H9 (cell line): ENCODE measurements around the gene TPCN2. TPM values are rescaled to one million over a fixed set of nuclear protein-coding genes. Genes with fewer than 3 reads are reported as not detected.

ENCODE experiments used
- DNase-seq: peaks from one replicate; pipeline ENCODE4 v3.0.0-alpha.2; 2017
- H2AFZ ChIP-seq: one replicate; pipeline ENCODE4 v1.6.1; 2013; ENCODE audit warnings: mild to moderate bottlenecking, low read length, control low read depth, moderate library complexity
- H2AK5ac ChIP-seq: 2 replicates; pipeline ENCODE4 v1.6.1; 2013; ENCODE audit warnings: low read length, control low read depth, mixed read lengths; ENCODE audit not compliant: insufficient read length
- H2BK120ac ChIP-seq: one replicate; pipeline ENCODE4 v1.6.1; 2013; ENCODE audit warnings: low read depth, mild to moderate bottlenecking, low read length, control low read depth, inconsistent platforms; ENCODE audit not compliant: poor library complexity, severe bottlenecking
- H2BK12ac ChIP-seq: 2 replicates; pipeline ENCODE4 v1.6.1; 2013; ENCODE audit warnings: low read length, control low read depth, mixed read lengths, low read depth; ENCODE audit not compliant: insufficient read length
- H2BK15ac ChIP-seq: 2 replicates; pipeline ENCODE4 v1.6.1; 2013; ENCODE audit warnings: low read depth, low read length, control low read depth
- H2BK20ac ChIP-seq: one replicate; pipeline ENCODE4 v1.6.1; 2013; ENCODE audit warnings: low read depth, mild to moderate bottlenecking, low read length, control low read depth, inconsistent platforms; ENCODE audit not compliant: poor library complexity, severe bottlenecking
- H2BK5ac ChIP-seq: 2 replicates; pipeline ENCODE4 v1.6.1; 2013; ENCODE audit warnings: low read length, control low read depth, mixed read lengths; ENCODE audit not compliant: insufficient read length
- H3K14ac ChIP-seq: 2 replicates; pipeline ENCODE4 v1.6.1; 2013; ENCODE audit warnings: low read length, control low read depth; ENCODE audit not compliant: insufficient read depth
- H3K18ac ChIP-seq: 2 replicates; pipeline ENCODE4 v1.6.1; 2013; ENCODE audit warnings: low read depth, mild to moderate bottlenecking, mixed read lengths, low read length, control low read depth; ENCODE audit not compliant: insufficient read length
- H3K23ac ChIP-seq: 2 replicates; pipeline ENCODE4 v1.6.1; 2013; ENCODE audit warnings: low read length, control low read depth, mixed read lengths, low read depth; ENCODE audit not compliant: insufficient read length
- H3K23me2 ChIP-seq: 2 replicates; pipeline ENCODE4 v1.6.1; 2013; ENCODE audit warnings: low read depth, mild to moderate bottlenecking, mixed read lengths, low read length, control low read depth; ENCODE audit not compliant: insufficient read length, poor library complexity, severe bottlenecking
- H3K27ac ChIP-seq: 2 replicates; pipeline ENCODE4 v1.5.1; 2013; ENCODE audit warnings: low read length, control low read depth, mixed read lengths, low read depth; ENCODE audit not compliant: insufficient read length
- H3K27me3 ChIP-seq: 2 replicates; pipeline ENCODE4 v1.6.1; 2013; ENCODE audit warnings: low read length, control low read depth, inconsistent platforms; ENCODE audit not compliant: insufficient read depth
- H3K4ac ChIP-seq: 2 replicates; pipeline ENCODE4 v1.6.1; 2013; ENCODE audit warnings: low read depth, mild to moderate bottlenecking, control low read depth, inconsistent platforms, low read length, moderate library complexity
- H3K4me1 ChIP-seq: 2 replicates; pipeline ENCODE4 v1.6.1; 2013; ENCODE audit warnings: low read length, control low read depth, inconsistent platforms; ENCODE audit not compliant: insufficient read depth
- H3K4me2 ChIP-seq: 2 replicates; pipeline ENCODE4 v1.6.1; 2013; ENCODE audit warnings: low read length, control low read depth, mixed read lengths; ENCODE audit not compliant: insufficient read length, insufficient read depth
- H3K56ac ChIP-seq: 2 replicates; pipeline ENCODE4 v1.6.1; 2013; ENCODE audit warnings: low read depth, mild to moderate bottlenecking, mixed read lengths, low read length, control low read depth; ENCODE audit not compliant: insufficient read length
- H3K79me1 ChIP-seq: 2 replicates; pipeline ENCODE4 v1.6.1; 2013; ENCODE audit warnings: low read depth, mild to moderate bottlenecking, moderate library complexity, low read length, control low read depth, inconsistent platforms; ENCODE audit not compliant: insufficient read depth, poor library complexity, severe bottlenecking
- H3K79me2 ChIP-seq: 2 replicates; pipeline ENCODE4 v1.6.1; 2013; ENCODE audit warnings: low read length, control low read depth, inconsistent platforms; ENCODE audit not compliant: insufficient read depth
- H3K9ac ChIP-seq: 2 replicates; pipeline ENCODE4 v1.6.1; 2013; ENCODE audit warnings: low read length, control low read depth, mixed read lengths; ENCODE audit not compliant: insufficient read length; ENCODE audit errors: extremely low read depth
- H3K9me3 ChIP-seq: one replicate; pipeline ENCODE4 v1.6.1; 2013; ENCODE audit warnings: low read depth, low read length, inconsistent platforms; ENCODE audit not compliant: control insufficient read depth
- H3T11ph ChIP-seq: one replicate; pipeline ENCODE4 v1.6.1; 2013; ENCODE audit warnings: mild to moderate bottlenecking, low read length, control low read depth, inconsistent platforms
- H4K20me1 ChIP-seq: one replicate; pipeline ENCODE4 v1.6.1; 2013; ENCODE audit not compliant: control insufficient read depth, insufficient read length, insufficient read depth
- H4K5ac ChIP-seq: 2 replicates; pipeline ENCODE4 v1.6.1; 2013; ENCODE audit warnings: low read depth, mild to moderate bottlenecking, mixed read lengths, low read length, control low read depth; ENCODE audit not compliant: insufficient read length
- H4K8ac ChIP-seq: replicated peaks from 2 replicates; pipeline ENCODE4 v1.6.1; 2013; ENCODE audit warnings: low read length, control low read depth, mixed read lengths, low read depth; ENCODE audit not compliant: insufficient read length
- H4K91ac ChIP-seq: 2 replicates; pipeline ENCODE4 v1.6.1; 2013; ENCODE audit warnings: low read depth, mild to moderate bottlenecking, moderate library complexity, mixed read lengths, low read length, control low read depth; ENCODE audit not compliant: insufficient read length
- H3K27ac Mint-ChIP-seq, 3 experiments: 2 replicates in 2 of 3; 3 replicates in 1 of 3; pipeline ENCODE4 v1.8.0; 2020 to 2021; ENCODE audit warnings: mixed read lengths in 3 of 3, mild to moderate bottlenecking in 1 of 3, moderate library complexity in 1 of 3
- H3K27me3 Mint-ChIP-seq: 2 replicates; pipeline ENCODE4 v1.8.0; 2021; ENCODE audit warnings: low read depth, mild to moderate bottlenecking, moderate library complexity, mixed read lengths
- H3K36me3 Mint-ChIP-seq, 3 experiments: 2 replicates in 2 of 3; 3 replicates in 1 of 3; pipeline ENCODE4 v1.8.0; 2020 to 2021; ENCODE audit warnings: low read depth in 3 of 3, mixed read lengths in 3 of 3; ENCODE audit not compliant: insufficient read depth in 1 of 3
- H3K4me1 Mint-ChIP-seq, 2 experiments: 2 replicates each; pipeline ENCODE4 v1.8.0; 2020; ENCODE audit warnings: mixed read lengths in 2 of 2
- H3K4me3 Mint-ChIP-seq, 2 experiments: 2 replicates in 1 of 2; 3 replicates in 1 of 2; pipeline ENCODE4 v1.8.0; 2020 to 2021; ENCODE audit warnings: mild to moderate bottlenecking in 2 of 2, mixed read lengths in 2 of 2, moderate library complexity in 1 of 2
- H3K9me3 Mint-ChIP-seq, 2 experiments: 2 replicates in 1 of 2; 3 replicates in 1 of 2; pipeline ENCODE4 v1.8.0; 2020; ENCODE audit warnings: mild to moderate bottlenecking in 2 of 2, mixed read lengths in 2 of 2, moderate library complexity in 1 of 2
- CTCF ChIP-seq: fragments of 200-600 bp; sonication (generic); conservative IDR thresholded peaks from 3 replicates; pipeline ENCODE4 v1.8.0; 2021; ENCODE audit warnings: antibody characterized with exemption, mild to moderate bottlenecking
- WGBS: extraction: QIAGEN DNeasy Blood & Tissue Kit; methylation state at CpG from one replicate; pipeline ENCODE4 v1.1.7; 2013; ENCODE audit warnings: missing lambda C conversion rate, low lambda C conversion rate, mixed read lengths; ENCODE audit not compliant: insufficient read length; ENCODE audit errors: extremely low coverage; 5-methylcytosine and 5-hydroxymethylcytosine counted together
- total RNA-seq: library from RNA; stranded (reverse); gene quantifications from 2 replicates; pipeline ENCODE4 v1.2.1, GENCODE V29; 2021

Gene TPCN2
- total RNA-seq, 1 experiment from 2014 or later: 16.8 TPM

- Histone ChIP-seq H3K4ac (no peak overlapping the region), H3K23ac (no peak overlapping the region), H2BK15ac (no peak overlapping the region), H3K79me1 (no peaks in the 10 kb centered on the region), H2BK5ac (no peak overlapping the region), H4K91ac (no peak overlapping the region), H2BK20ac (no peak overlapping the region), H3K23me2 (no peaks in the 10 kb centered on the region), H3K18ac (no peak overlapping the region), H3K9me3 (no peaks in the 10 kb centered on the region), H3K56ac (no peak overlapping the region), H3K27me3 (no peaks in the 10 kb centered on the region), H3K79me2 (no peaks in the 10 kb centered on the region), H3K4me1 (no peaks in the 10 kb centered on the region; the same call in 1 of the 2 replicates), H4K20me1 (no peaks in the 10 kb centered on the region), H3K27ac (no peak overlapping the region), H2BK120ac (no peak overlapping the region), H4K5ac (no peak overlapping the region), H3K9ac (no peak overlapping the region), H2BK12ac (no peak overlapping the region), H2AK5ac (no peak overlapping the region), H4K8ac (no peak overlapping the region), H3T11ph (no peak overlapping the region), H3K4me2 (no peak overlapping the region), H2AFZ (no peak overlapping the region), H3K14ac (no peak overlapping the region)
- H3K27me3 Mint-ChIP-seq: 0 out of 2 replicates have a peak, but pooled peaks cover 1% of the 10 kb centered on the region
- no CpG with 5 or more reads among the region's 11 CpGs for WGBS
- no peaks in the 10 kb centered on the region for H3K9me3 Mint-ChIP-seq
- no peaks in the 10 kb centered on the region for H3K36me3 Mint-ChIP-seq
- no peak overlapping the region for H3K4me3 Mint-ChIP-seq
- DNase-seq: no peak
- no peak for TF ChIP-seq CTCF
- peaks cover 11 to 31% of the 10 kb centered on the region in 2 experiments for H3K4me1 Mint-ChIP-seq
- no peak overlapping the region for H3K27ac Mint-ChIP-seq
Observed at GRCh38 chr11:69033431-69033830, 15.3 kb upstream of the TPCN2 start.
